HPDE6-E6E7 (cell line): ENCODE results near the gene CC2D2A.
"Not testable (repeated sequence)": the region's sequence is repeated elsewhere in the genome, so short reads cannot be mapped to it uniquely, and the experiment has no call there.

Source experiments
- DNase-seq: peaks from one replicate; pipeline ENCODE4 v3.0.0; 2011; ENCODE audit warnings: missing footprints; ENCODE audit errors: extremely low spot score

Gene CC2D2A

DNA sequence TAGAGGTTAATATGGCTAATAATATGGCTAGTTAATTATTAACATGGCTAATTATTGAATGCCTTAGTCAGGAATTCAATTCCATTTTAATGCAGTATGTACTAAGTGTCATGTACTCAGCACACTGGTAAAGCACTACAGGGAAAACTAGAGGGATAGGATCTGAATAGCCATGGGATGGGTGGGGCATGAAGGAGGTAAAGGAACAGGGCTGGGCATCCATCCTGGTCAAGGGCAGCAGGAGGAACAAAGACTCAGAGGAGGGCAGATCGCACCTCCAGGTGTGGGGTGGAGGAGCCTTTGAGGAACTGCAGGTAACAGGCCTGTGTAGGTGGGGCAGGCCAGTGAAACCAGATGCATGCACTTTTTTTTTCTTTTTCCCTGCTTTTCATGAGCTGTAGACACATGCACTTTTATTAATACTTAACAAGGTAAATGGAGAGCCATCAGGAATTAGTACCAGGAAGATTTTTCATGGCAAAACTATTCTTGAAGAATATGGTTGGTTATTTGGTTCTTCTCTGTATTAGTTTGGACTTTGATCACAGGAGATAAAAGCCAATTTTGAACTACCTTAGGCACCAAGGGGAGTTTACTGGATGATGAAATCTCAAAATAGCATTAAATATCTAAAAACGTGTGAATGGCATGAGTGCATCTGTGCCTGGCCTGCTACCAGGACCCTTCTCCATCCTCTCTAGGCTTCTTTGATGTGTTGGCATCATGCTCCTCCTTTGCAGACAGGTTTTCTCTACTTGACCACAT, 88.3 kb downstream of the CC2D2A start:
- no peak for DNase-seq

DNA sequence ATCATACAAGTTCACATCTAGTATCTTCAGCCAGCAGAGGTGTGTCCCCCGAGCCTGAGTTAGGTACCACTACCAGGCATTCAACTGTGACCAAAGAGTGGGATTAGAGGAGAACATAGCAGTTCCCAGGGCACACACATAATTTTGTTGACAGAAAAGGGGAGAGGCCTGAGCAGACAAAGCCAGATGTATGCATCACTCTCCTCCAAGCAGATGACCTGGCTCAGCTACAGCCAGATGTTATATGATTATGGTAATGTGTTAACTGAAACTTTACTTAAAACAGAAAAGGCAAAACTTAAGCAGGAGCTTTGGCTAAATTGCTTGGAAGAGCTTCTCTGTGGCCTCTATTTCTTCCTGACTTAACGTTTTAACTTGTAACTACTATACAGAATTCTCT, 88.9 kb downstream of the CC2D2A start:
- no peak for DNase-seq

DNA sequence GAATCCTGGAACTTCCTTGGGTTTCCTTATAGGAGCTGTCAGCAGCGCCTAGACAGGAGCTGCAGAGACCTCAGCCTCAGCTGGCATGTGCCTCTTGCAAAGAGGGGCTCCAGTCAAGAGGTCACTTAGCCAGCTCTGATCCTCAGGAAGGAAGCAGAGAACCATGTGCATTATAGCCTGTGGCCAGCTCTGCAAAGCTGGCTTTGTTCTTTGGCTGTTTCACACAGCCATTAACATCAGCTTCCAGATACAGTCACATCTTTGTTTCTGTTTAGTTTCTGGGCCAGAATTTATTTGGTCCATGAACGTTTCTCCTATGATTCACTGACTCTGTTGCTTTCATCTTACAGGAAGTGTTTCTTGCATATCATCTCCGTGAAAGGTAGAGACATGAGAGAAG, 92.4 kb downstream of the CC2D2A start:
- DNase-seq, result no peak

DNA sequence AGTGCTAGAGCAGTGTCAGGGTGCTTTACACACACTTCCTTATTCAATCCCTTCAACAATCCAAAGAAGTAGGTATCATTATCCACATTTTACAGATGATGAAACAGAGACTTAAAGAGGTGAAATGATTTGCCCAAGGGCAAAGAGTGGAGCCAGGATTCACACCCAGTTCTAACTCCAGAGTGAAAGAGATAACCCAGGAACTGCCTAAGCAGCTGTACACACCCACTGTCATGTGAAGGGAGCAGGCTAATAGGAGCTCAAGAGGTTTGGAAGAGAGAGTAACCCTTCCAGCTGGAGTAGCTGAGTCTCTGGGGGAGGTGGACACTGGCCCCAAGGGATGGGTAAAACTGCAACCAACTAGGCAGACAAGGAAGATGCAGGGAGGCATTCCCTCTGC, 92.9 kb downstream of the CC2D2A start:
- no peak for DNase-seq

DNA sequence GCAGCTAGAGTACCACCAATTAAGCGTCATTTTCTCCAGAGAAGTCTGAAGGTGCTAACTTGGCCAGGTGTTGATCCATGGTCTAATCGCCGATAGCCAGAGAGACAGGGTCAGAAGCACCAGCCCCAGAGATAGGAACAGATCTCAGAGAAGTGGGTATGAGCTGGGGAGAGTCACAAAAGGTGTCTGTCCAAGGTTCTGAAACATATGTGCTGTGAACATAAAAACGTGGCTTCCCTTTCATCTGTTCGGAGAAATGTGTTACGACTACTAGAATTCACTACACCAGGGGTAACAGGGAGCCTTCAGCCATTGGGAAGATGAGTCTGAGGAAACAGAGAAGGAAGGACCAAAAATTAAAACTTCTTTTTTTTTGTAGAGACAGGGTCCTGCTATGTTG, 94.2 kb downstream of the CC2D2A start:
- DNase-seq, result no peak

DNA sequence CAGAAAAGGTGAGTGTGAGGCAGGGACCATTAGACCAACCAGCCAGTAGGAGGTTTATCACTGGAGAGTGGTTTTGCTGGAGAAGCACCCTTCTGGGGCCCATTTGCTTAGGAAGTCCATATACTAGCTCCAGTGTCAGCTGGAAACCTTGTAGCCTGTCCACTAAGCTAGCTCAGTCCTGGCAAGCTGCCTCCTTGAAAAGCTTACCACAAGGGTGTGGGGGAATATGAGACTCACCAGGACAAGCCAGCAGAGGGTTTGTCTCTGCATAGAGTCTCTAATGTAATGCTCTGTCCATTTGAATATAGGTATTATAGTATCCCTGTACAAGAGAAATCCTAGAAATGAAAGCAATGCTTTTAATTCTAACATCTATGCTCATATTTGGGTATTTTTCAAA, 99.1 kb downstream of the CC2D2A start:
- DNase-seq, result no peak

DNA sequence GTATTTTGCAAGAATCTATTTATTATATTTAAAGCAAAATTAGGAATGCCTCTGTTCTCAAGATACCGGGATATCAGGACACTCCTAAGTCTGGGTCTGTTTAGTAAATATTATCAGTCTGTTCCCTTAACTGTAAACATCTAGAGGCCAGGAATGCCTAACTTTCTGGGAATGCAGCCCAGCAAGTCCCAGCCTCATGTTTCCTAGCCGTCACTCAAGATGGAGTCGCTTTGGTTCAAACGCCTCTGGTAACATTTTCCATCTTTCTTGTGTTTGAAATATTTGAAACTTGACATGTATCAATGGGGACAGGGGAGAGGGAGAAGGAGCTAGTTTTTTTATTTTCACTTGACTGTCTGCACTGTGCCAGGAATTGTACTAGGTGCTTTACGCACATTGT, 100.1 kb downstream of the CC2D2A start:
- DNase-seq, result no peak

DNA sequence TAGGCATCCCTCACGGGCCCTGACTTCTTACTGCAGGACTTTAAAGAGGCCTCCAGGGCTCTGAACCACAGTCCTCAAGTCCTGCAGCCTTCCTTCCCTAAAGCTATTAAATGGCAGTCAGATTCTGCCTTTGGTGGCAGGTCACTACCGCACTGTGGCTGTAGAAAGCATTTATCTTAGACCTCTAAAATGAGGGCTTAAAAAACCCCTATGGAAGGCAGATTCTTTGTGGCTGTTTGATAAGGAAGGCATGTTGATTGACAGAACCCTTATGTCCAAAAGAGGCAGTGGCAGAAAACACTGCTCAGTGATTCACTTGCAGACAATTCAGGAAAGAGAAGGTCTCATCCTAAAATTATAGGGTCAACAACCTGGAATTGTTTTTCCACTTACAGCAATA, 106.3 kb downstream of the CC2D2A start:
- no peak for DNase-seq

DNA sequence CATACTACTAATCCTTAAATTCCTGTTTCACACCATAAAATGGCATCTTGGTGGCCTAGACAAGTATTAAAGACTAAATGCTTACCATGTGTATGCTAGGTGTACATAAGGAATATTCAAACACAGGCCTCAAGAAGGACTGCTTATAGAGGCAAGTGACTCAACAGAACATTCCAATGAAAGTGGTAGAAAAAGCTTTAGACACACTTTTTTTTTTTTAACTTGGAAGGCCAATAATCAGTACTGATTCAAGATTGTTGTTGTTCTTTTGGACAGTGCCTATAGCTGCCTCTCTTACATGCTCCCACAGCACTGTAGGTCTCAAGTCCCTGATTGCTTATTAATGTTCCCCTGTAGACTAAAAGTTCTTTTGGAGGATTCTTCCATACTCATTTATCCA, 107.8 kb downstream of the CC2D2A start:
- no peak for DNase-seq

DNA sequence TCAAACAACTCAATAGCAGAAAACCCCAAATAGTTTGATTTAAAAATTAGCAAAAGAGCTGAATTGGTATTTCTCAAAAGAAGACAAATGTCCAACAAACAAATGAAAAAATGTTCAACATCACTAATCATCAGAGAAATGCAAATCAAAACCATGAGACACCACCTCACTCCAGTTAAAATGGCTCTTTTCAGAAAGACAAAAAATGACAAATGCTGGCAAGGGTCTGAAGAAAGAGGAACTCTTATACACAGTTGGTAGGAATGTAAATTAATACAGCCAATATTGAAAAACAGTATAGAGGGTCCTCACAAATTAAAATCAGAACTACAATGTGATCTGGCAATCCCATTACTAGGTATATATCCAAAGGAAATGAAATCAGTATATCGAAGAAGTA, 115.1 kb downstream of the CC2D2A start:
- DNase-seq, result no peak

DNA sequence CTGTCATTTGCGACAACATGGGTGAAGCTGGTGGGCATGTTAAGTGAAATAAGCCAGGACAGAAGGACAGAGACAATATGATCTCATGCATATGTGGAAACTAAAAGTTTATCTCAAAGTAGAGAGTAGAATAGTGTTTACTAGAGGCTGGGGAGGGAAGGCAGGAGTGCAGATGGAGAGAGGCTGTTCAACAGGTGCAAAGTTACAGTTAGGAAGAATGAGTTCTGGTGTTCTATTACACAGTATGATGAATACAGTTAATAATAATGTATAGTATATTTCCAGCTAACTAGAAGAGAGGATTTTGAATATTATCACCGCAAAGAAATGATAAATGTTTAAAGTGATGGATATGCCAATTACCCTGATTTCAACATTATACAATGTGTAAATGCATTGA, 115.6 kb downstream of the CC2D2A start:
- DNase-seq, result no peak

DNA sequence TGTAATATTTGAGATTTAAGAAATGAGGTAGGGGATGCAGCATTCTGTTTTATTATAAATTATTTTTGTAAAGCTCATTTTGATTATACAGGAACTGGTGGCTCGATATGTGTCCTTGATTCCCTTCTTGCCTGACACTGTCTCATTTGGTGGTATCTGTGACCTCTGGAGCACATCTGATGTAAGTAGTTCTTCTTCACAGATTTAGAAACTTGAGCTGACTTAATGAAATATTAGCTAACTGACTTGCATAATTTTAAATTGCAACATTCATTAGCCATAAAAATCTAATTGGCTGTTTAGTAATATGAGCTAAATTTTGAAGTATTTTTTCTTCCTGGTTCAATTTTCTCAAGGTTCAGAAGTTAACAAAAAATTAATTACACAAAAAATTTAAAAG, 116.4 kb downstream of the CC2D2A start:
- no peak for DNase-seq

DNA sequence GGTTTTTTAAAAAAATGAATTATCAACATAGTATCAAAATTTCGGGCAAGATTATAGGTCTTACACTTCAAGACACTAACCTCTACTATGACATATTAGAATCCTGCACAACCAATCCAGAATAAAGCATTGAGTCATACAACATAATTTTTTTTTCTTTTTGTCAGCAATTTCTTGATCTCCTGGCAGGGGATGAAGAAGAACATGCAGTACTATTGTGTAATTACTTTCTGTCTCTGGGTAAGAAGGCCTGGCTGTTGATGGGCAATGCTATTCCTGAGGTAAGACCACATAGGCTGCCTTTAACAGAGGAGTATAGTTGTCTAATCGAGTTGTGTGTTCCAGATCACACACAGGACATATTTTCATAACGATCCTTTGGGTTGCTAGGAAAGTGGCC, 118.0 kb downstream of the CC2D2A start:
- DNase-seq, result no peak

DNA sequence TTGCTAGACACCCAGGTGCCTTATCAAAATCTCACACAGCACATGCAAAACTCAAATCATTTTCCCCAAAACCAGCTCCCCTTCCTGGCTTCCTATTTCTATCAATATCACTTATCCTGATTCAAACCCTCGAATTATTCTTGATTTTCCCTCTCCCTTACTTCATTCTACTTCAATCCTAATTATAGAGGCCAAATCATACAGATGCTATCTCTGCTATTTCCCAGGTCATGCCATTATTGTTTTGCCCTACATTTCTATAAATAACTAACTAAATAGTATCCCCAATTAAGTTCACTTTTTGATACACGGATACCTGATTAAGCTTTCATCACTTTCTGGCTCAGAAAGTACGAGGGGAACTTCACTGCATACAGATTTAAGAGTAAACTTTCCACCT, 123.1 kb downstream of the CC2D2A start:
- DNase-seq, result no peak

DNA sequence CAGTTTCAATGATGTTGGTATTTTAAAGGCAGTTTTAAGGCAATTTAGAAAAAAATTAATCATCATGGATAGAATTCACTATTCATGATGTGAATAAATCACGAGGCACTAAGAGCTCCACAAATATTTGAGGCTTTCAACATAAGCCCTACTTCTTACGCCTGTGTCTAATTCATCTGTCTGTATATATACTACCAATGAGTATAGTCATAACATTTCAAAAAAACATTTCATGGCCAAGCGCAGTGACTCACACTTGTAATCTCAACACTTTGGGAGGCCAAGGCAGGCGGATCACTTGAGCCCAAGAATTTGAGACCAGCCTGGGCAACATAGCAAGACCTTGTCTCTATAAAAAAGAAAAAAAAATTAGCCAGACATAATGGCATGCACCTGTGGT, 129.0 kb downstream of the CC2D2A start:
- DNase-seq, result no peak

DNA sequence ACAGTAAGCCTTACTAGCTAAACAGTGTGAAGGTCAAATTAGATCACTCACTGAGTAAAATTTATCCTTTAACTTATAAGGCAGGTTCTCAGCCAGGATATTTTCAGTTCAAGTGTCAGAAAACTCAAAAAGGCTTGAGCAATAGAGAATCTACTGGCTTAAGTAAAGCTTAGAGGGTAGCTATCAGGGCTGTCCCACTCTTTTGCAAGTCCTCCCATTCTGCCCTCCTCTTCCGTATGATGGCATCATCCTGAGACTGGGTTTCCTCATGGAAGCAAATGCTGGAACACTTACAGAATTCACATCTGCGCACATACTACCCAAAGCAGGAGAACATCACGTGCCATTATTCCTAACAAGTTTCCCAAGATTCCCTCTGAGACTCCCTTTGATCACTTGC, 130.5 kb downstream of the CC2D2A start:
- no peak for DNase-seq

DNA sequence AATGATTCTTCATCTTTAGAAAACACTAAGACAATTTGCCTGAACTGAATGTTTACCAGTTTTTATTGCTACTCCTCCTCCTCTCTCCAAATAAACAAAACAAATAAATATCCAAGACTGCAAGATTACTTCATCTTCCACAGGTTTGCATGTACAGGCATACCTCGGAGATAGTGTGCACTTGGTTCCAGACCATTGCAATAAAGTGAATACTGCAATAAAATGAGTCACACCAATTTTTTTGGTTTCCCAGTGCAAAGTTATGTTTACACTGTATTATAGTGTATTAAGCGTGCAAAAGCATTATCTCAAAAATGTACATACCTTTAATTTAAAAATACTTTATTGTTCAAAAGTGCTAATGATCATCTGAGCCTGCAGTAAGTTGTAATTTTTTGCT, 132.2 kb downstream of the CC2D2A start:
- no peak for DNase-seq

DNA sequence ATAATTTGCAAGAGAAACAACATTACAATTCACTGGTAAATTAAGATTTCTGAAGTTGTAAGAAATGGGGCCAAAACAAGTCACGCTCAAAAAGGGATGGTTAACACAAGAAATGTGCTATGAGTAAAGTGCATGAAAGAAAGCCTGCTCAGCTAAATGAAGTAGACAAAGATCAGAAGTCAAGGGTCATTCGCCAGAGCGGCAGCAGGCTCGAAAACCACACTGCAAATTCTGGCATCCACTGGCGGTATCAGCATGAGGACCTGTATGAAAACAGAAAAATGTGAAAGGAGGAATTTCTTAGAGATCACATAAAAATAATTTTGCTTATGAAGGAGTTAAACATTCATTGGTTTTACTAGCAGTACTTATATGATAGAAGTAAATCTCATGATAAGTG, 135.9 kb downstream of the CC2D2A start:
- DNase-seq, result no peak

DNA sequence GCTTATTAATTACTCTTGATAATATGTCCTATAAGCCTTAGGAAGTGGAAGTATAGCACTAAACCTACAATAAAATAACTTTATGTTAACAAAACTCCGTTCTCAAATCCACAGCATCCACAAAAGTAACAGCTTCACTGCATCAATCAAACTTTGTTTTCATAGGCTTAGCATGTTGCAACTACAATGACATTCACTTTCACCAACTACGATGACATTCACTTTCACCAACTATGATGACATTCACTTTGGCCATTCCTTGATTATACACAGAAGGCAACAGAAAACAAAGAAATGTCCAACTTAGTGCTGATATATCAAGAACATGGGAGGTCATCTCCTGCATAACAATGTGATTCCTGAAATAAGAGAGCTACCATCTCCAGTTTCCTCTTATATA, 141.2 kb downstream of the CC2D2A start:
- DNase-seq, result no peak

DNA sequence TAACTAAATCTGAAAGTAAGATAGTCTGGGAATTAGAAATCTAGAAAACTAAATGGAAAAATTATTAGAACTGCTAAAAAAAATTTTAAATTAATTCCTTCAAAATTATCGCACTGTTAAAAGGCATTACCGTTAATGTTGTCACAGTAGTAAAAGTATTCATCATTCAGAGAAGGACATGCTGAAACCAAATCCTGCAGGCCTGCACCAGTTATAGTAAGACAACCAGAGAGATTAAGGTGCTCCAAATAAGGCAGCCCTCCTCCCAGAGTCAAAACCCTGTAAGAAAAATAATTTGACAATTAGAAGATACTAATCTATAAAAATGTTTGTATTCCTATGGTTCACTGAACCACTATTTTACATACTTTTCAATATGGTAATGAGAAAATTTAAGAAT, 142.5 kb downstream of the CC2D2A start:
- DNase-seq, result no peak

DNA sequence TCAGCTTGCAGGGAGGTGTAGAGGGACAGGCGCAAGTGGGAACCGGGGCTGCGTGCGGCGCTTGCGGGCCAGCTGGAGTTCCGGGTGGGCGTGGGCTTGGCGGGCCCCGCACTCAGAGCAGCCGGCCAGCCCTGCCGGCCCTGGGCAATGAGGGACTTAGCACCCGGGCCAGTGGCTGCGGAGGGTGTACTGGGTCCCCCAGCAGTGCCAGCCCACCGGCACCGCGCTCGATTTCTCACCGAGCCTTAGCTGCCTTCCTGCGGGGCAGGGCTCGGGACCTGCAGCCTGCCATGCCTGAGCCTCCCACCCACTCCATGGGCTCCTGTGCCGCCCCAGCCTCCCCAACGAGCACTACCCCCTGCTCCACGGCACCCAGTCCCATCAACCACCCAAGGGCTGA, 145.2 kb downstream of the CC2D2A start:
- not testable (repeated sequence) for DNase-seq

DNA sequence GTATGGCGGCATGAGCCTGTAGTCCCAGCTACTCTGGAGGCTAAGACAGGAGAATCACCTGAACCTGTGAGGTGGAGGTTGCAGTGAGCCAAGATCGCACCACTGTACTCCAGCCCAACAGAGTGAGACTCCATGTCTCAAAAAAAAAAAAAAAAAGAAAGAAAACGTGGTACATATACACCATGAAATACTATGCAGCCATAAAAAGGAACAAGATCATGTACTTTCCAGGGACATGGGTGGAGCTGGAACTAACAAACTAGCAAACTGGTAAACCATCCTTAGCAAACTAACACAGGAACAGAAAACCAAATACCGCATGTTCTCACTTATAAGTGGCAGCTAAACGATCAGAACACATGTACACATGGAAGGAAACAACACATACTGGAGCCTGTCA, 147.7 kb downstream of the CC2D2A start:
- not testable (repeated sequence) for DNase-seq

DNA sequence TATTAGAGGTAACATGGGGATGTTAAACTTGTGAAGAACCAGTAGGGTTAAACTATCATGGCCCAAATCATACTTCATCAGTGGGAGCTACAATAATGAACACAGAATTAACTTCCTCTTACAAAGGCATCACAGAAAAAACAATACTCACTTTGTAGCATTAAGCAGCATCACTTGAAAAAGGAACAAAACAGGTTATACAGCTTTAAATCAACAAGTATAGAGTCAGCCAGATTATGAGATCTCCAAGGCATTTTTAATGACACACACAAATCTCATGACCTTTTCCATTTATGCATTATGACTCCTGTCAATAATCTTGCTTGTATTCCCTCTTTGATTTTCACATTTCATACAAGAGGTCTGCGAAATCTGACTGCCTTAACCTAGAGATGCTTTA, 167.1 kb downstream of the CC2D2A start:
- DNase-seq, result no peak

DNA sequence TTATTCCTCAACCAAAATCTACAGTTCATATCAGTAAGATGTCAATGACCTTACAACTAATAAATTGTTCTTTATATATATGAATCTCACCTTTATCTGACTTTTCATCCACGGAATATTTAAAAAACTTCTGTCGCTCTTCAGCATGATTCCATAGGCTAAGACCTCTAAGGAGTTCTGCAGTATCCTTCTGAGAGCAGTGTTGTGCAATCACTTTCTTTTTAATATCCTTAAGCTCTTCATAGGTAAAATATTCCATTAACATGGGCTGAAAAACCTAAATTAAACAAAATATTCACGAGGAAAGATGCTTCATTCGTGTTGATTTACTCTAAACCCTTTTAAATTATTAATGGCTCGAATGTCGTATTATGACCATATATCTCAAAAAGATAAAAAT, 168.7 kb downstream of the CC2D2A start:
- DNase-seq, result no peak
